Activated T-helper 9 cell treated with anti-CD3 and anti-CD28 coated beads, Interleukin-2, amount 50 U/mL, for 16 hours (primary cell): ENCODE results near the gene RYR2.

ENCODE experiments used
- DNase-seq: peaks from one replicate; pipeline ENCODE4 v3.0.0-alpha.2; 2020; ENCODE audit warnings: low read depth

The RYR2 gene

GRCh38 chr1:237858992-237859391 is 817.0 kb downstream of the RYR2 start:
- no peak for DNase-seq

- DNase-seq = no peak
Measured at GRCh38 chr1:237861944-237862343, 820.0 kb downstream of the RYR2 start.

- no peak for DNase-seq
Measured at GRCh38 chr1:237863234-237863633, 821.2 kb downstream of the RYR2 start.

- DNase-seq = no peak
Measured at GRCh38 chr1:237864338-237865244, 822.6 kb downstream of the RYR2 start.

- DNase-seq = no peak
Measured at GRCh38 chr1:237867380-237867888, 825.5 kb downstream of the RYR2 start.

- DNase-seq = no peak
Measured at GRCh38 chr1:237868817-237869600, 827.0 kb downstream of the RYR2 start.

- no peak for DNase-seq
Measured at GRCh38 chr1:237873487-237874211, 831.7 kb downstream of the RYR2 start.

- no peak for DNase-seq
Measured at GRCh38 chr1:237875291-237875690, 833.3 kb downstream of the RYR2 start.

- DNase-seq = no peak
Measured at GRCh38 chr1:237877631-237878030, 835.6 kb downstream of the RYR2 start.

- no peak for DNase-seq
Measured at GRCh38 chr1:237878406-237878805, 836.4 kb downstream of the RYR2 start.

- DNase-seq = no peak
Measured at GRCh38 chr1:237879195-237879594, 837.2 kb downstream of the RYR2 start.
